ENCODE data around the gene EREG. TPM values are rescaled to one million over a fixed set of nuclear protein-coding genes. Genes with fewer than 3 reads are reported as not detected.

Gene EREG
- total and polyA plus RNA-seq, 9 of the 15 experiments (the other 6 are each of a cell fraction or from before 2014, with no cell fraction given): 0.97 to 7.3 (median 2.5) TPM

- 40% methylated on average over 7 of the region's 7 CpGs for WGBS (ENCODE audit: insufficient coverage, low coverage, missing lambda C conversion rate)
- CTCF ChIA-PET (ENCODE audit: low intra/inter-chr PET ratio): no interaction called here
- no peak overlapping the region for H3K4me3 ChIP-seq
- no peaks in the 10 kb centered on the region for H4K20me1 ChIP-seq (replicated peaks; ENCODE audit: control insufficient read depth, insufficient read depth, low read length)
- peak overlapping the region; percentile 16; the same call in 1 of the 2 replicates for H3K4me2 ChIP-seq (ENCODE audit: insufficient read depth, low read length)
- H3K9me3 ChIP-seq (replicated peaks; ENCODE audit: control insufficient read depth, insufficient read depth, low read depth, low read length): no peaks in the 10 kb centered on the region
- TF ChIP-seq ZNF584 (CRISPR knock-in tag; IDR thresholded peaks at IDR 0.05; ENCODE audit: low read depth) (no peak), HINFP (tag; conservative IDR thresholded peaks at IDR 0.05; ENCODE audit: low read depth) (no peak), ZNF780A (CRISPR knock-in tag; IDR thresholded peaks at IDR 0.05) (no peak), HMGXB4 (CRISPR knock-in tag; IDR thresholded peaks at IDR 0.05) (no peak), PHTF2 (CRISPR knock-in tag; IDR thresholded peaks at IDR 0.05) (no peak), ZNF282 (CRISPR knock-in tag; IDR thresholded peaks at IDR 0.05) (no peak), KLF10 (CRISPR knock-in tag; IDR thresholded peaks at IDR 0.05) (no peak), MYBL2 (IDR thresholded peaks at IDR 0.05; ENCODE audit: low read depth) (peak; percentile 35; the same call in 1 of the 2 replicates), MYBL2 (CRISPR knock-in tag; IDR thresholded peaks at IDR 0.05; ENCODE audit: borderline replicate concordance) (no peak), ZNF830 (CRISPR knock-in tag; IDR thresholded peaks at IDR 0.05) (no peak), NFIC (IDR thresholded peaks at IDR 0.05) (peak; percentile 61), NRF1 (conservative IDR thresholded peaks at IDR 0.05 in 1 of 2, IDR thresholded peaks at IDR 0.05 in 1 of 2) (no peak), ZNF589 (CRISPR knock-in tag; IDR thresholded peaks at IDR 0.05; ENCODE audit: low read depth) (no peak)
- TF ChIP-seq, protein P1, sequence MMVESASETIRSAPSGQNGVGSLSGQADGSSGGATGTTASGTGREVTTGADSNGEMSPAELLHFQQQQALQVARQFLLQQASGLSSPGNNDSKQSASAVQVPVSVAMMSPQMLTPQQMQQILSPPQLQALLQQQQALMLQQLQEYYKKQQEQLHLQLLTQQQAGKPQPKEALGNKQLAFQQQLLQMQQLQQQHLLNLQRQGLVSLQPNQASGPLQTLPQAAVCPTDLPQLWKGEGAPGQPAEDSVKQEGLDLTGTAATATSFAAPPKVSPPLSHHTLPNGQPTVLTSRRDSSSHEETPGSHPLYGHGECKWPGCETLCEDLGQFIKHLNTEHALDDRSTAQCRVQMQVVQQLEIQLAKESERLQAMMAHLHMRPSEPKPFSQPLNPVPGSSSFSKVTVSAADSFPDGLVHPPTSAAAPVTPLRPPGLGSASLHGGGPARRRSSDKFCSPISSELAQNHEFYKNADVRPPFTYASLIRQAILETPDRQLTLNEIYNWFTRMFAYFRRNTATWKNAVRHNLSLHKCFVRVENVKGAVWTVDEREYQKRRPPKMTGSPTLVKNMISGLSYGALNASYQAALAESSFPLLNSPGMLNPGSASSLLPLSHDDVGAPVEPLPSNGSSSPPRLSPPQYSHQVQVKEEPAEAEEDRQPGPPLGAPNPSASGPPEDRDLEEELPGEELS (CRISPR knock-in tag; IDR thresholded peaks at IDR 0.05; ENCODE audit: borderline replicate concordance): no peak
- no peaks in the 10 kb centered on the region for H3K36me3 ChIP-seq (ENCODE audit: control insufficient read depth, insufficient read depth, low read length)
- peak overlapping the region; percentile 78 for H2AFZ ChIP-seq (ENCODE audit: low read depth, low read length)
- no peaks in the 10 kb centered on the region for H3K9me1 ChIP-seq (ENCODE audit: control insufficient read depth, insufficient read depth, low read length)
- BruUV-seq (replicated peaks): no TSS peak
- FAIRE-seq: no peak
- no peak overlapping the region for H3K9ac ChIP-seq (ENCODE audit: insufficient read depth in 1 of 2, low read depth in 2 of 2, low read length in 2 of 2)
- ATAC-seq: peak; percentile 7
- no peaks in the 10 kb centered on the region for H3K27me3 ChIP-seq (ENCODE audit: control insufficient read depth in 2 of 2, insufficient read depth in 2 of 2, low read length in 2 of 2)
- peaks cover 9% of the 10 kb centered on the region for H3K79me2 ChIP-seq (ENCODE audit: control insufficient read depth, insufficient read depth, low read length)
- H3K4me1 ChIP-seq (replicated peaks in 1 of 2; ENCODE audit: control insufficient read depth in 2 of 2, insufficient read depth in 2 of 2, low read length in 2 of 2): peaks cover 9 to 17% of the 10 kb centered on the region in 2 experiments
- POLR2A ChIA-PET: no interaction called here
- peak in 1 of 4 experiments; percentile 51 for DNase-seq (ENCODE audit: extremely low read depth in 1 of 4, low spot score in 3 of 4)
- intact Hi-C loops (cut with micrococcal nuclease): loop anchor here (10.0 kb wide), 1 partner anchor 620 kb away; no protein-coding TSS in a partner anchor
- H3K27ac ChIP-seq (ENCODE audit: extremely low read depth, low read depth, low read length): peak overlapping the region; percentile 40; the same call in 1 of the 3 replicates
- in situ Hi-C loops (cut with MboI): no loop called here
Observed at GRCh38 chr4:74334636-74335035, 30.3 kb upstream of the EREG start.

All from K562 (cell line).